Right ventricle myocardium inferior (tissue), 1 donor: ENCODE measurements around the gene PAK5. TPM values are rescaled to one million over a fixed set of nuclear protein-coding genes. Genes with fewer than 3 reads are reported as not detected.

Experiments used
- ATAC-seq: fragments of 200-7000 bp; cut with Tn5 transposase; one replicate; pipeline ENCODE4 v1.9.1; 2020; ENCODE audit warnings: mild to moderate bottlenecking, moderate library complexity
- DNase-seq: peaks from one replicate; pipeline ENCODE4 v3.0.0; 2021; ENCODE audit errors: missing footprints
- intact Hi-C: fragments of 100-400 bp; cut with DNase I; formaldehyde crosslinking; loops from one replicate; pipeline ENCODE4 v1.11.0; 2022
- total RNA-seq: library from RNA; stranded (reverse); fragmentation: NEBNext Ultra II Directional; extraction: Animal tissue kit (Norgen Biotek cat#: 25700); gene quantifications from one replicate; pipeline ENCODE4 v1.2.1, GENCODE V29; 2021
- donor health status: DM: no; HTN: yes; CAD: no; lungs with severe emphysema.

The PAK5 gene
- total RNA-seq, 1 donor from 2014 or later, result not detected

GRCh38 chr20:9600562-9600961 lies 238.3 kb downstream of the PAK5 start:
- intact Hi-C loops, result no loop called here
- DNase-seq (no peak), ATAC-seq (no peak)

DNA sequence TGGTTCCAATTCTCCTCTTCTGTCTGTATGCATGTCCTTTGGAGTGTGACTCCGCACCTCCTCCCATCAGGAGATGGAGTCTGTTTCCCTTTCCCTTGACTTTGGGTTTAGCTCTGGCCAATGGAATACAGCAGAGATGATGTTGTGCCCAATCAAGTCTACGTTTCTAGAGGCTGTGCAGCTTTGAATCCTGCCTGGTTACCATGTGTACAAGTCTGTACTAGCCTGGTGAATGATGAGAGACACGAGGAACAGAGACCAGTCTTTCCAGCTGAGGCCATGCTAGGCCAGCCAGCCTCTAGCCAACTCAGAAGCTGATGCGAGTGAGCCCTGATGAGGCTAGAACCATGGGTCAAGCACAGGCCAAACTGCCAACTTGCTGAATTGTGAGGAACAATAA lies 241.3 kb downstream of the PAK5 start:
- intact Hi-C loops, result no loop called here
- DNase-seq (no peak), ATAC-seq (no peak)

GRCh38 chr20:9595763-9596162 lies 243.1 kb downstream of the PAK5 start:
- intact Hi-C loops, result no loop called here
- DNase-seq (no peak), ATAC-seq (no peak)

DNA sequence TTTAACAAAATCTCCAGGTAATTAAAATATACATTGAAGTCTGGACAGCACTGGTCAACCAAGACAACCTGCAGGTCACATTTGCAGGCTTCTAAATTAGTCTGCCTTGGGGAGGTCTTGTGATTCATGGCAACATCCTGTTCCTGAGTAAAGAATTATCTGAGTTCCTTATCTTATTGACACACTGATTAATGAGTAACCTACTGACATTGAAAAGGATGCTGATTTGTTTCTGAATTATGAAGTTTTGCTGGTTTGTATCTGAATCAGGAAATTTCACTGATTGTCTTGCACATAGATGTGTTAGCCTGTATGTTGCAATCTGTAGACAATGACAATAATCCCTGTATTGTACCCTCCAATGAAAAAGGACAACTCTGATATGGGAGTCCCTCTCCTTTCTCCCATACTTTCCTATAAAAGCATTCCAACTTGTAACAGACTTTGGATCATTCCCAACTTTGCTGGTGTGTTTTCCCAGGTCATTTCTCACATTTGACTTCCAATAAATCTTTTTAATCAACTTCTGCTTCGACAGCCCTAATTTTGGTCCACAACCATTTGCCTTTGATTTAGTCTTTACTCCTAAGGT lies 244.5 kb downstream of the PAK5 start:
- intact Hi-C loops, result no loop called here
- ATAC-seq (no peak), DNase-seq (no peak)

DNA sequence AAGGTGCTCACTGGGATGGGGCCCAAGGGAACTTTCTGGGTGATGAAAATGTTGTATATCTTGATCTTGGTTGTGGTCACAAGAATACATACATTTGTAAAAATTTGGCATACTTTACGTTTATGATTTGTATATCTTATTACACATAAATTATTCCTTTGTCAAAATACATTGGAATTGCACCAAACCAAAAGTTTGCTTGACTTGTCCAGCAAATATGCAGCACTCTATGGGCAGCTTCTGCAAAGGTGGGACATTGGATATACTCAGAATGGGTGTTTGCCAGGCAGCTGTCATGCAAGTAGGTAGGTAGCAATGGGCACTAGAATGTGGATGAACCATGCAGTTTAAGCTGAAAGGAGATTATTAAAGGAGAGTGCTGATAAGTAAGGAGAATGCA lies 246.5 kb downstream of the PAK5 start:
- DNase-seq (no peak), ATAC-seq (no peak)
- intact Hi-C loops, result no loop called here

GRCh38 chr20:9591080-9591479 lies 247.8 kb downstream of the PAK5 start:
- no peak for ATAC-seq
- DNase-seq, result no peak
- intact Hi-C loops, result no loop called here

DNA sequence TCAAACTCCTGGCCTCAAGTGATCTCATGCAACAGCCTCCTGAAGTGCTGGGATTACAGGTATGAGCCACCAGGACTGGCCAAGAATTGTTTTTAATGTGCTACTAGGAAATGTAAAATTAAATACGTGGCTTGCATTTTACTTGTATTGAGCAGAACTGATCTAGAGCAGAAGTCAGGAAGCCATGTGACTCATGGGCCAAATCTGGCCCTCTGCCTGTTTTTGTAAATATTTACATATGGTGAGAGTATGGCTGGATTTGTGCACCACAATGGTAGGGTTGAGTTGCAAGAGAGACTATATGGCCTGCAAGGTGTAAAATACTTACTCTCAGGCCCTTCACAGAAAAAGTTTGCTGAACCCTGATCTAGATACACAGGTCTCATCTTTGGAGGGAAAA lies 248.7 kb downstream of the PAK5 start:
- ATAC-seq (no peak), DNase-seq (no peak)
- intact Hi-C loops, result no loop called here

DNA sequence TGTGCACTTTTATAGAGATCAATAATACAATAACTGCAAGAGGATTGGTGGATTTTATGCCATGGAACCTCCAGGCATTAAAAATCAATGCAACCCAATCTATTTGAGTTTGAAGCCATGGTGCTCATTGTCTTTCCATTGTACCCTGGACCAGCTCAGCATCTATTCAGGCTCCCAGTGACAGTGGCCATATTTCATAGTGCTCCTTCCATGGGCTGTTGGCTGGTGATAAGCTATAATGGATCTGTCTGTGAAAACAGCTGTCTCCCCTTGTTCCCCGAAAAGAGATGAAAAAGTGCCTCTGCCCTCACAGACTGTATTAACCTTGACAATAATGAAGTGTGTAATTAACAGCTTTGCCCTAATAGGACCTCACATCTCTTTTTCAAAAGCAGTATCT lies 250.2 kb downstream of the PAK5 start:
- ATAC-seq (no peak), DNase-seq (no peak)
- intact Hi-C loops, result no loop called here

DNA sequence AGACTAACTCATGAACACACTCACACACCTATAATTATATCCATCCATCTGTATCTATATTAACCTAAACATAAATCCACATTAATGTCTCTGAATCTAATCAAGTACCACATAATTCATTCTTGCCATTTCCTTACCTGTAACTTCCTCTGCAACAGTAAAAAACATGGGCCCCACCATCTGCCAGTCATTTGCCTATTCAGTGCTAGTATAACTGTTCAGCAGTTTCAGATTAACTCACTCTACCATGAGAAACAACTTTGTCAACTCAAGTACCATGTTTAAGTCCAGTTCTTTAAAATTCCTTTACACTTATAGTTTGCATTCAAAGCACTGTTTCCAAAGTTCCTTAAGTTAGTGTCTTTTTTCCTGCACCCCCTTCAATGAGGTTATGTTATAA lies 255.7 kb downstream of the PAK5 start:
- DNase-seq (no peak), ATAC-seq (no peak)
- intact Hi-C loops, result no loop called here

- ATAC-seq, result no peak
- intact Hi-C loops, result no loop called here
- no peak for DNase-seq
These were observed 256.7 kb downstream of the PAK5 start for GRCh38 chr20:9582137-9582536.

DNA sequence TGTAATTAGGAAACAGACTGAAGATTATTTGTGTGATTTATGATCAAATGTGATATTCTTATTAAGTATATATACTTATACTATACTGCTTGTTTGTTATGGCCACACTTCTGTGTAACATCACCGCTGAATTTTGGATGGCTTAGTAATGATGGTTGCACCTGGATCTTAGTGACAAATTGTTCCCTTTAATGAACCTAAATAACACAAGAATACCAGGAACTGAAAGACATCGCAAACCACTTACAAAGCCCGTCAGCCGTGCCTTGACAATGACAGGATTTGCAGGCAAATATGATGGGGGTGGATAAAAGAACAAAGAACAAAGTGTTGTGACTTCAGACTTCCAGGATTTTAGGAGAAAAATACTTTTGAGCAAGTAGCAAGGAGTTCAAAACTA lies 257.4 kb downstream of the PAK5 start:
- ATAC-seq, result no peak
- intact Hi-C loops, result no loop called here

DNA sequence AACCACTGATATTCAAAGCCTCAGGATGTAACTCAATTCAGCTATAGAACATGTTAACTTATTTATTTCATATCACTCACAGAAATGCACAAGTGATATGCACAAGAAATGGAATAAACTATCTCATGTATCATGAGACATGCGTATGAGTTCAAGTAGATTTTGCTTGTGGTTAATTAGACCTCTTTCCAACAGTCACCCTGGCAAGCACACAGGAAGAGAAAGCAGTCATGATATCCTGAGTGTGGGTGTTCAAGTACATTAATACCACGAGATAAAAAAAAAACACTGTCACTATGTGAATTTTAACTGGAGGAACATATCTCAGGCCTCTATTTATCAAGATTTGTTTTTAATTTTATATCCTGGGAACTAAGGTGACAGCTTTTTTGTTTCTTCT lies 260.3 kb downstream of the PAK5 start:
- intact Hi-C loops, result no loop called here
- DNase-seq (no peak), ATAC-seq (no peak)

More for the DNA sequence above, 257.4 kb downstream of the PAK5 start:
- DNase-seq, result no peak

DNA sequence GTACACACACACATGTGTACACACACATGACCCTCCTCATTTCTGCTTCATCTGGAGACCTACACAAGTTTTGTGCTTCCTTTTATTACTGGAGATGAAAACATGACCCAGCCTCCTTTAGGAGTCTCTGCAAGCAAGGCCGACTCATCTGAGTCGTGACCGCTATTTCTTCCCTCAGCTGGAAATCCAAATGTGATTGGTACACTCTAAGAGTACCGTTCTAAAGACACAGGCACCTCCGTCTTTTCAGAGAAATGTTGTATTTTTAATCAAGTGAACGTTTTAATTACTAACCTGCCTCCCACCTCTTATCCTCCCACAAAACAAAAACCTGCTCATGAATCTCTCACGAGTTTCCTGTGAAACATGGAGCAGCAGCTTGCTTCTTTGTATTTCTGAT lies 261.5 kb downstream of the PAK5 start:
- DNase-seq (no peak), ATAC-seq (no peak)
- intact Hi-C loops, result no loop called here

GRCh38 chr20:9576695-9577094 lies 262.2 kb downstream of the PAK5 start:
- DNase-seq (no peak), ATAC-seq (no peak)
- intact Hi-C loops, result no loop called here

GRCh38 chr20:9575836-9576235 lies 263.0 kb downstream of the PAK5 start:
- intact Hi-C loops, result no loop called here
- ATAC-seq (no peak), DNase-seq (no peak)

DNA sequence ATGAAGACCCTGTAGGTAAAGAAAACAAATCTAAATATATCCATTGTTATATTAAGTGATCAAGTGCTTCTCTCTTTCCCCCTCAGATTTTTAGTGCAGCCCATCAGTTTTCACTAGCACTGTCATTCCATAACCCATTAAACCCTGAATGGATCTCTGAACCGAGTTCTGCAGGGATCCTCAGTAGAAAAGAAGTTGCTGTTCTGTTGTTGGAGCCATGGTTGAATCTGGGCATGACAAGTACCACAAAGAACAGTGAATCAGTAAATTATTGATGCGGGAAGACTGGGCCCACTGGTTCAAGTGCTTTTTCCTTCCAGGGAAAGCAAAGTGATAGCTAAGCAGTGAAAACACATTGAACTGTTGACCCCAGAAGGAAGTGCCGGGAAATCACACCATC lies 264.1 kb downstream of the PAK5 start:
- intact Hi-C loops, result no loop called here
- ATAC-seq (no peak), DNase-seq (no peak)

- no peak for ATAC-seq
- no peak for DNase-seq
- intact Hi-C loops, result no loop called here
These were observed 264.7 kb downstream of the PAK5 start for GRCh38 chr20:9574181-9574580.

GRCh38 chr20:9573335-9574151 lies 265.3 kb downstream of the PAK5 start:
- intact Hi-C loops, result no loop called here
- DNase-seq, result no peak
- ATAC-seq, result no peak

DNA sequence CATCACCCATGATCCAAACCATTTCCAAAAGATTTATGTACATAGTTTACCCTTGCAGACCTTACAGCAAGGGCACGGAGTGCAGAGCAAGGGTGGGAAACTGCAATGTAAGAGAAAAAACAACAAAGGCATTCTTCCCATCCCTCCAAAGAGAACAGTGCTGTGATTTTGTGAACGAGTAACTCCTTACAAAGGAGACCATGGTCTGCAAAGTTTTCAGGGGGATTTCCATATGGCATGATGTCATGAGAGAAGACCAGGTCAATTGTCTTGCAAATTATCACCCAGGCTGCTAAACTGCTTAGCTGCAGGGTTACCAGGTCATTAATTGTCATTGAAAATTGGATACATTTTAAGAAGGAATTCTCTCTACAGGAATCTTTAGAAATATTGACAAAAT lies 266.2 kb downstream of the PAK5 start:
- DNase-seq, result no peak
- no peak for ATAC-seq
- intact Hi-C loops, result no loop called here

DNA sequence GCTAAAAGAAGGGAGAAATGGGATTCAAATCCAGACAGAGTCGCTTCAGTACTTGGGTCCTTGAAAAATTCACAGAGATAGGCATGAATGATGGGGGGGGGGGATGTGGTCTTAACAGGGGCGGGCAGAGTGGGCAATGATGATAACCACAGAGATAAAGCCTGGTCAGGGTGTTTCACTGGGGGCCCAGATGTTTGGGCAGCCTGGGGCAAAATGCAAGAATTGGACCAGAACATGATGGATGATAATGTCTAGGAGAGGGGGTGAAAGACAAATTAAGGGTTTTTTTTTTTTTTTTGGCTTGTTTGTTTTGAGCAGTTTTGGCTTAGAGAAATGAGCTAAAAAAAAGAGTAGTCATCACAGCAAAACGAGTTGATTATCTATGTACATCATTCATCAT lies 267.1 kb downstream of the PAK5 start:
- DNase-seq, result no peak
- intact Hi-C loops, result no loop called here
- ATAC-seq, result no peak

- DNase-seq (no peak), ATAC-seq (no peak)
- intact Hi-C loops, result no loop called here
These were observed 268.3 kb downstream of the PAK5 start for GRCh38 chr20:9570612-9571011.
